ENCODE results near the gene BCAP29. TPM values are rescaled to one million over a fixed set of nuclear protein-coding genes. Genes with fewer than 3 reads are reported as not detected.

Gene BCAP29
- total and polyA plus RNA-seq, 8 donors = 42.8 to 80.3 (median 54.4) TPM

DNA sequence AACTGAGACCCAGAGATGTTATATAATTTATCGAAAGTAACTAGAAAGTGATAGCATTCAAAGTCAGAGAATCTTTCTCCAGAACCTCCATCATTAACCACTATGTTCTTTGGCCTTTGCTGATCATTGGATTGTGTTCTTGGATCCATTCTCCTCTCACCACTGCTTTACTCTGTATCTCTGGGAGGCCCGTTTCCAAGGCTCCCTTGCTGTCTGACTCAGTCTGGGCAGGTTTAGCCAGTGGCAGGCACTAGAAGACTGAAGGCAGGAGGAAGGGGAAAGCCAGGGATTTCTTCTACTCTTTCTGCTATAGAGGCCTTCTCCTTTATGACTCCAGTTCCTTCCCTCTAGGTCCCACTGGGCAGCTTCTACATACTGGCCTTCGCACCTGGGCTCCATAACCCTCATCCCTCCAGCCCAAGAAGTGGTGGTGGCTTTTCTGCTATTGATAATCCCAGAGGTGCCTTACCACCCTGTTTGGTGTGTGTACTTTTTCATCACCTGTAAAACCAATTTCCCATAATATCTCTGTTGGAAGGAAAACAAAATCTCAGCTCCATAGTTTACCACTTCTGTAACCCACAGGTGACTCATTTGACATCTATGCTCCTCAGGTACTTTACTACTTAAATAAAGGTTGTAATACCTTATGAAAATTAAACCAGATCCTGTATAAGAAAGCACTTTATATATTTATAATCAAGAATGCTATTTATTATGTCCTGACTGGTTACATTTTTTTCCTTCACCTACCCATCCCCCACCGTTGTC lies 36.0 kb downstream of the BCAP29 start:
- H3K27ac ChIP-seq = no peak overlapping the region
- TF ChIP-seq CTCF (IDR thresholded peaks at IDR 0.05) = no peak

GRCh38 chr7:107622429-107622828 lies 42.4 kb downstream of the BCAP29 start:
- H3K27ac ChIP-seq = no peak overlapping the region
- ATAC-seq (peak; percentile 57), DNase-seq (no peak)
- TF ChIP-seq CTCF (IDR thresholded peaks at IDR 0.05) = no peak
- H3K27me3 ChIP-seq = no peaks in the 10 kb centered on the region
- no peak overlapping the region for H3K4me3 ChIP-seq
- intact Hi-C loops (cut with DNase I) = no loop called here
- H3K36me3 ChIP-seq = peaks cover 0 to 27% of the 10 kb centered on the region in 2 donors
- H3K4me1 ChIP-seq = peaks cover 0 to 13% of the 10 kb centered on the region in 2 donors
- H3K9me3 ChIP-seq = no peaks in the 10 kb centered on the region

More for the DNA sequence above, 36.0 kb downstream of the BCAP29 start:
- H3K4me1 ChIP-seq = no peaks in the 10 kb centered on the region
- ATAC-seq = peak; percentile 25
- no peaks in the 10 kb centered on the region for H3K27me3 ChIP-seq
- no peaks in the 10 kb centered on the region for H3K9me3 ChIP-seq
- intact Hi-C loops (cut with DNase I) = no loop called here
- no peak overlapping the region for H3K4me3 ChIP-seq
- H3K36me3 ChIP-seq = peaks cover 5 to 57% of the 10 kb centered on the region in 2 donors
- no peak for DNase-seq

GRCh38 chr7:107622894-107623293 lies 42.8 kb downstream of the BCAP29 start:
- Histone ChIP-seq H3K9me3 (no peaks in the 10 kb centered on the region), H3K27me3 (no peaks in the 10 kb centered on the region), H3K27ac (no peak overlapping the region), H3K4me1 (peaks cover 0 to 13% of the 10 kb centered on the region in 2 donors), H3K4me3 (no peak overlapping the region), H3K36me3 (peaks cover 0 to 23% of the 10 kb centered on the region in 2 donors)
- intact Hi-C loops (cut with DNase I) = no loop called here
- DNase-seq (no peak), ATAC-seq (no peak)
- TF ChIP-seq CTCF (IDR thresholded peaks at IDR 0.05) = no peak

GRCh38 chr7:107627002-107627401 lies 47.0 kb downstream of the BCAP29 start:
- Histone ChIP-seq H3K27ac (no peak overlapping the region), H3K27me3 (no peaks in the 10 kb centered on the region), H3K4me3 (no peak overlapping the region), H3K4me1 (peaks cover 0 to 10% of the 10 kb centered on the region in 2 donors), H3K36me3 (peaks cover 0 to 17% of the 10 kb centered on the region in 2 donors), H3K9me3 (no peaks in the 10 kb centered on the region)
- TF ChIP-seq CTCF (IDR thresholded peaks at IDR 0.05) = no peak
- DNase-seq (no peak), ATAC-seq (no peak)
- intact Hi-C loops (cut with DNase I) = no loop called here

DNA sequence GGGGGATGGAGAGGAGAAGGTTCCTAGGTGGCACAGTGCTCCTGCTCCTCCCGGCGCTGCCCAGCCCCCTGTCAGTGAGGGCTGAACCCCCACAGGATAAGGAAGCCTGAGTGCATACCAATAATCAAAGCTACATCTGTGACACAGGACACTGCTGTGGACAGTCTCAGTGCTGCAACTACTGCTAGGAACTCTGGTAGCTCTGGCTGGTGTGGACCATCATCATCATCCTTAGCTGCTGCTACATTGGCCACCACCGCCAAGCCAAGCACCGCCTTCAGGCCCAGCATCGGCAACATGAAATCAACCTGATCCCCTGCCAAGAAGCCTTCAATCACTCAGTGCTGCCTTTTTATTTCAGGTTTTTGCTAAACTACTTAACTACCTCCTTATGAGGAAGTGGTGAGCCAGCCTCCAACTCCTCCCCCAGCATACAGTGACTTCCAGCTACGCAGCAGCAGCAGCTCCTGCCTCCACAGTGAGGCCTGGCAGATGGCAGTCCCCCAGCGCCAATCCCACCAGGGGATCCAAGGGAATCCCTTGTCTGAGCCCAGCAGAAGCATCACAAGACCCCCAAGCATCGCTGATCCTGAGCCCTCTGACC lies 48.5 kb downstream of the BCAP29 start:
- Histone ChIP-seq H3K36me3 (peaks cover 0 to 17% of the 10 kb centered on the region in 2 donors), H3K9me3 (no peaks in the 10 kb centered on the region), H3K4me1 (no peaks in the 10 kb centered on the region), H3K27me3 (no peaks in the 10 kb centered on the region), H3K4me3 (no peak overlapping the region), H3K27ac (no peak overlapping the region)
- intact Hi-C loops (cut with DNase I) = no loop called here
- TF ChIP-seq CTCF (IDR thresholded peaks at IDR 0.05) = no peak
- no peak for DNase-seq
- no peak for ATAC-seq

All from left lung (tissue), 10 donors.